ENCODE results near the gene LRPAP1.
"Not testable (repeated sequence)": the region's sequence is repeated elsewhere in the genome, so short reads cannot be mapped to it uniquely, and the experiment has no call there.

DNA sequence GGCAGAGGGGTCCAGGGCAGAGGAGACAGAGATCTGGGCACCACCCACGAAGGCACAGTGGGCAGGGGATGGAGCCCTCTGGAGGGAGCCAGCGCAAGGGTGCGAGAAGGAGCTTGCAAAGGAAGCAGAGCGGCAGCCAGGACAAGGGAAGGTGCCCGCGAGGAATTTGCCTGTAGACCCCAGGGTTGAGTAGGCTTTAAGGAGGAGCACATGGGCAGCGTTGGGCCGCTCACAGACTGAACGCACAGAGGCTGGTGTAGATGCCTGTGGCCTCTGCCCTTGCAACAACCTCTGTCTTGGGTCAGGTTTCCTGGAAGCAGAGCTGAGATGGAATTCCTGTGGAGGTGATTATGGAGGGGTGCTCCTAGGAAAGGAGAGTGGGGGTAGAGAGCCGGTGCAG lies 3.6 kb upstream of the LRPAP1 start:
- not testable (repeated sequence) for TF ChIP-seq POLR2A (IDR thresholded peaks at IDR 0.05; ENCODE audit: low read length); GATA1 (IDR thresholded peaks at IDR 0.05; ENCODE audit: low read depth, low read length)
